NCI-H1694 treated with DMSO at 0.1 percent for 48 hours (cell line): ENCODE data around the gene CIB1.
A peak's percentile ranks its signal among the peaks of the same experiment; 100 is the strongest.
"Not testable (repeated sequence)": the region's sequence is repeated elsewhere in the genome, so short reads cannot be mapped to it uniquely, and the experiment has no call there.

Source experiments
- DNase-seq: peaks from one replicate; lab custom pipeline; 2025; lab: John Stamatoyannopoulos, UW

Gene CIB1

DNA sequence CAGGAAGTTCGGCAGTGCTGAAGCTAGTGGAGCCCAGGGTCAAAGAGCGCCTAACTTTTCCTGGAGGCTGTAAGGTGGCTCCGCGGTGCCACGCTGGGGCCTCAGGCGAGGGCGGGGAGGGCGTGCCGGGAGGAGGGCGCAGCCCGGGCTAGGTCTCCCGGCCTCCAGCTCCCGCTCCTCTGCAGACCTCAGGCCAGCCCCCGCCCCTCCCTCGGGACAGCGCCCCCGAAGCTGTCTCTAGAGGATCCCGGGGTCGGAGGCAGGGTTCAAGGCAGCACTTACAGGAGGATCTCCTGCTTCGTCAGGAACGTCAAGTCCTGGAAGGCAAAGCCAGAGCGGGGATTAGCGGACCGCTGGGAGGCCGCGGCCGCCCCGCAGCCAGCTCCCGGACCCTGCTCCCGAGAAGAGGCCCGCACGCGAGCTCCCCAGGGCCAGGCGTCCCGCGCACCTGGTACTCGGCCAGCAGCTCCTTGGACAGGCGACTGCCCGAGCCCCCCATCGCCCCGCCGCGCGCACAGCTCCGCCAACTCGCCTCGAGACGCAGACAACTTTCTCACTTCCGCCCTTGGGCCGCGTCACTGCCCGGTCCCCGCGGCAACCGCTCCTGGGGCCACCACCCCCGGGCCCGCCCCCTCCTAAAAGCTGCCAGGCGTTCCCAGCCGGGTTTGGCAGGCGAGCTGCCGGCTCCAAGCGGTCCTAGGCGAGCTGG is at the start of gene CIB1:
Gene CIB1, minus strand, starts transcription at position 555 of the 709 bp plus-strand sequence. Its CDS starts 56 bp downstream, at position 499.
- peak; percentile 72 for DNase-seq

DNA sequence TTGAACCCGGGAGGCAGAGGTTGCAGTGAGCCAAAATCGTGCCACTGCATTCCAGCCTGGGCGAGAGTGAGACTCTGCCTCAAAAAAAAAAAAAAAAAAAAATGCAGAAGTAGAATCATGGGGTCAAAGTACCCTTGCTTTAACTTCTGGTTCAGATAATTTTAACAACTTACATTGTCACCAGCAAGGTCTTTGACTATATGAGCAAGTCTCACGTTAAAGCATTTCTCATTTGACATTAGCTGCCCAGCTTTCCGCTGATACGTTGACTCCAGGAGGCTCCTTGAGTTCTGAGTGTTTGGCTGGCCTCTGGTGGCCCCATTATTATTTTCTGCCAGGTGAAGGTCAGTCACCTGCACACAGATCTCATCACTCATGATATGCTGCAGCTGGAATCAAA is 47.9 kb upstream of the CIB1 start:
- DNase-seq: not testable (repeated sequence)

GRCh38 chr15:90280743-90281142 is 47.0 kb upstream of the CIB1 start:
- not testable (repeated sequence) for DNase-seq

- not testable (repeated sequence) for DNase-seq
These were observed 44.7 kb upstream of the CIB1 start for GRCh38 chr15:90278467-90278866.

GRCh38 chr15:90271459-90272166 is 37.9 kb upstream of the CIB1 start:
- no peak for DNase-seq

DNA sequence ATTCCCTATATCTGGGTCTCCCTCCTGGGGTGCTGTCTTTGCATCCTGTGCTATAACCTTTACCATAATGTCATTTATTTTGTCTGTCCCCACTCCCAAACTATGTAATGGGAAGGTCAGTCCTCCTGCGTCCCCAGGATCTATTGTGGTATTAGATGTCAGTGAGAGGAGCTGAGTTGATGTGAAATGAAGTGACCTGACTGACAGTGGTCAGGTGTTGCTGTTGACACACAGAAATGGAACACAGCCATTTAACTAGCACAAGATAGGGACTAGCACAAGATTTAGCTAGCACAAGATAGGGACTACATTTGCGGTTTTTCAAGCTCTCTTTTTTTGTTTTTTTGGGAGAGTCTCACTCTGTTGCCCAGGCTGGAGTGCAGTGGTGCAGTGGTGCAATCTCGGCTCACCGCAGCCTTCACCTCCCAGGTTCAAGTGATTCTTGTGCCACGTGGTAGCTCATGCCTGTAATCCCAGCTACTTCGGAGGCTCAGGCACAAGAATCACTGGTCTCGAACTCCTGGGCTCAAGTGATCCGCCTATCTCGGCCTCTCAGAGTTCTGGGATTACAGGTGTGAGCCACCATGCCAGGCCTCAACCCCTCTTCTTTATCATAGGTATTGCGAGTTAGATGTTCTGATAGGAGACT is 36.9 kb upstream of the CIB1 start:
- no peak for DNase-seq

DNA sequence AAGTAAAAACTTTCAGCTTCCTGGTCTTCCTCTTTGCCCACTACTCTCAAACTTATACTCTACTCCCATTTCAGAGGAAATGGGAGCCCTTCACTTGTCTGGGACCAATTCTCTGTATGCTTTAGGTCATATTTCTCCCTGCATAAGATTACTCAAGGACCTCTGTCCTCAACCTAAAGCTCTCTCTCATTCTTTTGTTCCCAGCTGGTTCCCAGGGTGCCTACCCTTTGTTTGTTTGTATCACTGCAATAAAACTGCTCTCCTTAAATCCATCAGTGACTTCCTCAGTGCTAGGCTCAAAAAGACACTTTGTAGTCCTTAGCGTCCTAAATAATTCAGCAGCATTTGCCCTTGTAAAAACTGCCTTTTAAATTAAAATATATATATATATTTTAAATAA is 34.7 kb upstream of the CIB1 start:
- no peak for DNase-seq

GRCh38 chr15:90266485-90266884 is 32.7 kb upstream of the CIB1 start:
- DNase-seq: no peak

DNA sequence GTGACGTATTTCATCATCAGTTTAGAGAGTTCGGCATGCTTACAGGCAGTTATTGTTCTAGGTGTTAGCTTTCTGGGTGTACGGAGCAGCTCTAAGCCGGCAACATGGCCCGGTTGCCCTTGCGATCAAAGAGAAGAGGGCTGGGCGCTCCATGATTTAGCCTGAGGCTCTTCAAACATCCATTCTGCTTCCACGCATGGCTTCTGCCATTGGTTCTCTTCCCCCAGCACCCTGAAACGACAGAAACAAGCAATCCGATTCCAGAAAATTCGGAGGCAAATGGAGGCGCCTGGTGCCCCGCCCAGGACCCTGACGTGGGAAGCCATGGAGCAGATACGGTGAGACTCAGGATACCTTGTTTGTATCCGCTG is 32.3 kb upstream of the CIB1 start:
- DNase-seq: no peak

- peak; percentile 65 for DNase-seq
These were observed 31.7 kb upstream of the CIB1 start, which contains the start of gene NGRN for GRCh38 chr15:90265271-90266060. Gene NGRN, plus strand, starts transcription at chr15:90265672. Its CDS starts 41 bp downstream, at chr15:90265713.

- DNase-seq: no peak
These were observed 30.9 kb upstream of the CIB1 start for GRCh38 chr15:90264671-90265070.

- DNase-seq: no peak
These were observed 28.7 kb upstream of the CIB1 start for GRCh38 chr15:90262426-90262825.

GRCh38 chr15:90261811-90262210 is 28.1 kb upstream of the CIB1 start:
- DNase-seq: no peak

DNA sequence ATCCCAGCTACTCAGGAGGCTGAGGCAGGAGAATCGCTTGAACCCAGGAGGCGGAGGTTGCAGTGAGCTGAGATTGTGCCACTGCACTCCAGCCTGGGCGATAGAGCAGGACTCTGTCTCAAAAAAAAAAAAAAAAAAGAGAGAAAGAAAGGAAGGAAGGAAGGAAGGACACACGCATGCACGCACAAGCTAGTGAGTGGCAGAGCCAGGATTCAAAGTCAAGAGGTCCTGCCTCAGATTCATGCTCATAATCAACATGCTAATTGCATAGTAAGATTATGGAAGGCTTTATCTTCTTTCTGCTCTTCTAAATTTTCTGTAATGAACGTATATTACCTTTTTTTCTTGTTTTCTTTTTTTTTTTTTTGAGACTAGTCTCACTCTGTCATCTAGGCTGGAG is 27.0 kb upstream of the CIB1 start:
- DNase-seq: not testable (repeated sequence)

DNA sequence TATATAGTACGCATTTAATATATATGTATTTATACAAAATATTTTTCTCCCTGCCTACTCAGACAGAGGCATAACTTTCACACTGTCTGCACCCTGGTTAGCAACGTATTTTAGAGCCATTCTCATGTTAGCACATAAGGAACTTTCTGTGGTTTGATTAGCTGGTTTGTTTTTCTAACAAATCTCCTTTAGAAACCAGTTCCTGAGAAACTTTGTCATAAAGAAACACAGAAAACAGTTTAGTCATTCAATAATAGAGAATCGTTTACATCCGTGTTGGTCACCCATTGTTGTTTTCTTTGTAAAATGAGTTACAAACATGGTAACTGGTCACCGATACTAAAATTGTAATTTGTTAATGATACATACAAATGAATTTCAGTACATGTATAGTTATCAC is 25.8 kb upstream of the CIB1 start:
- DNase-seq: no peak

DNA sequence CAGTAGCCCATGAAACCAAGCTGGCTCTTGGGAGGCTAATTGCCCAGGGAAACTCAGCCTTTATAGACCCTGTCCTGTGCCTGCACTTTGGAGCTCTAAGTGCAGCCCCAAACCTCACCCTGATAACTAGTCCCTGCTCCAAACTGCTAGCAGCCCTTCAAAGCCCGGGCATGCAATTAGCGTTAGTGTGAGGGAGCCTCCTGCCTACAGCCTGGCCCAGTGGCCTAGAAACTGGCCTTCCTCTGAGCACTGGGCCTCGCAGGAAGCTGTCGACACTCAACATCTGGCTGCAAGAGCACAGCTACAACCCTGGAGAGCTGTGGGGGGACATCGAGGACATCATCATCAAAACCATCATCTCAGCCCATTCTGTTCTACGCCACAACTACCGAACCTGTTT is 24.0 kb upstream of the CIB1 start:
- no peak for DNase-seq

- DNase-seq: no peak
These were observed 15.6 kb upstream of the CIB1 start, which contains the start of gene TTLL13 for GRCh38 chr15:90249203-90249863. Gene TTLL13, plus strand, starts transcription at chr15:90249556. Its CDS starts 1,075 bp downstream, at chr15:90250631.

DNA sequence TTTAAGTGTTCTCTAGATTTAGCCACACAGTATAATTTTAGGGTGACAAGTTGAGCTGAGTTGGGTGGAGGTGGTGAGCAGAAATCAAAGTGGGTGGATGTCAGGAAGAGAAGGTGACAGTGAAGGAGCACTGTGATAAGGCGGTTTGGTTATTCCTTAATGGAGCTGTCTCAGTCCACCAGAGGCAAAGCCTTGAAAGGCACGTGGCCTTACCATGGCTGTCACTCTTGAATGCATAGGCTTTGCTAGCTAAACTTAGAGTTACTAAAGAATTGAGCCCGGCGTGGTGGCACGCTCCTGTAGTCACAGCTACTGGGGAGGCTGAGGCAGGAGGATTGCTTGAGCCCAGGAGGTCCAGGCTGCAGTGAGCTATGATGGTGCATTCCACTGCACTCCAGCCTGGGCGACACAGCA is 15.1 kb upstream of the CIB1 start:
- DNase-seq: no peak

DNA sequence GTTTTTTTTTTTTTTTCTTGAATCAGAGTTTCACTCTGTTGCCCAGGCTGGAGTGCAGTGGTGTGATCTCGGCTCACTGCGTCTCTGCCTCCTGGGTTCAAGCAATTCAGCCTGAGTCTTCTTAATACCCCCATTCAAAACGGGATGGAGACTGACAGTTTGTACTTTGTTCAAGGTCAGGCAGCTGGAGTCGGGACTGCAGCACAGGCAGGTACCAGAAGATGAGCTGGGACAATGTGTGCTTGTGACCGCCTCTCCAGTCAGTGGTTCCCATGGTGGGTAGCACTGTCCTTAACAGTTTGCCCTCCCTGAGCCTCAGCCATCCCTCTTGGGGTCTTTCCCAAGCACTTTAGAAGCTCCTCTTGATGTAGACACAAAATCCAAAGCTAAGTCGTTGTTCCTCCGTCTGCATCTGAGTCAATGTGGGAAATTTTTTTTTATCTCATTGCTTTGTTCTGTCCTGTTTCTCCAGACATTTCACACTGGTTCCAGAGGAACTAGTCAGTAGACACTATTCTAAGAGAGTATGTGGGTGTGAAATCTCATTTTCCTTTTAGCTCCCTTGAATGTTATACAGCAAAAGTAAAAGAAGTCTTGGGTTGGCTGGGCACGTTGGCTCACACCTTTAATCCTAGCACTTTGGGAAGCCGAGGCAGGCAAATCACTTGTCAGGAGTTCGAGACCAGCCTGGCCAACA is 10.3 kb upstream of the CIB1 start:
- DNase-seq: no peak

DNA sequence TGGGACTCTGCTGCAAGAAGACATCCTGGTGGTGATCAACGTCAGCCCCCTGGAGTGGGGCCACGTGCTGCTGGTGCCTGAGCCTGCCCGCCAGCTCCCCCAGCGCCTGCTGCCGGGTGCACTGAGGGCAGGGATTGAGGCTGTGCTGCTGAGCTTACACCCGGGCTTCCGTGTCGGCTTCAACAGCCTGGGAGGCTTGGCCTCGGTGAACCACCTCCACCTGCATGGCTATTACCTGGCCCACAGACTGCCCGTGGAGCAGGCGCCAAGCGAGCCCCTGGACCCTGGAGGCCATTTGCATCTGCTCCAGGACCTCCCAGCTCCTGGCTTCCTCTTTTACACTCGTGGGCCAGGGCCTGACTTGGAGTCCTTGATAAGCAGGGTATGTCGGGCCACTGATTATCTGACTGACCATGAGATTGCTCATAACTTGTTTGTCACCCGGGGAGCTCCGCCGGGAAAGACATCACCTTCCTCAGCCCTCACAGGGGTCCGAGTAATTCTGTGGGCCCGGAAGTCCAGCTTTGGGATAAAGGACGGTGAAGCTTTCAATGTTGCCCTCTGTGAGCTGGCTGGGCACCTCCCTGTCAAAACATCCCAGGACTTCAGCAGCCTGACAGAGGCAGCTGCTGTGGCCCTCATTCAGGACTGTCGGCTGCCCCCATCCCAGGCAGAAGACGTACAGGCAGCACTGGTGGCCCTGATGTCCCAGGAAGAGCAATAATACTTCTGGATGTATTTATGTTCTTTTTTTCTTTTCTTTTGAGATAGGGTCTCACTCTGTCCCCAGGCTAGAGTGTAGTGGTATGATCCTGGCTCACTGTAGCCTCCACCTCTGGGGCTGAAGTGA is 7.8 kb upstream of the CIB1 start:
- DNase-seq: peak; percentile 3
